ENCODE data around the gene PLXDC2.

GRCh38 chr10:20299034-20299736 lies 483.0 kb downstream of the PLXDC2 start:
- TF ChIP-seq, protein P1, sequence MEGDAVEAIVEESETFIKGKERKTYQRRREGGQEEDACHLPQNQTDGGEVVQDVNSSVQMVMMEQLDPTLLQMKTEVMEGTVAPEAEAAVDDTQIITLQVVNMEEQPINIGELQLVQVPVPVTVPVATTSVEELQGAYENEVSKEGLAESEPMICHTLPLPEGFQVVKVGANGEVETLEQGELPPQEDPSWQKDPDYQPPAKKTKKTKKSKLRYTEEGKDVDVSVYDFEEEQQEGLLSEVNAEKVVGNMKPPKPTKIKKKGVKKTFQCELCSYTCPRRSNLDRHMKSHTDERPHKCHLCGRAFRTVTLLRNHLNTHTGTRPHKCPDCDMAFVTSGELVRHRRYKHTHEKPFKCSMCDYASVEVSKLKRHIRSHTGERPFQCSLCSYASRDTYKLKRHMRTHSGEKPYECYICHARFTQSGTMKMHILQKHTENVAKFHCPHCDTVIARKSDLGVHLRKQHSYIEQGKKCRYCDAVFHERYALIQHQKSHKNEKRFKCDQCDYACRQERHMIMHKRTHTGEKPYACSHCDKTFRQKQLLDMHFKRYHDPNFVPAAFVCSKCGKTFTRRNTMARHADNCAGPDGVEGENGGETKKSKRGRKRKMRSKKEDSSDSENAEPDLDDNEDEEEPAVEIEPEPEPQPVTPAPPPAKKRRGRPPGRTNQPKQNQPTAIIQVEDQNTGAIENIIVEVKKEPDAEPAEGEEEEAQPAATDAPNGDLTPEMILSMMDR (conservative IDR thresholded peaks at IDR 0.05 in 1 of 2, IDR thresholded peaks at IDR 0.05 in 1 of 2; ENCODE audit: extremely low read depth in 1 of 2, insufficient read depth in 1 of 2, low read depth in 1 of 2, low read length in 2 of 2), result no peak
- TF ChIP-seq EZH2 (IDR thresholded peaks at IDR 0.05; ENCODE audit: borderline replicate concordance, low read length), result no peak

Measured in mammary epithelial cell (primary cell).